DND-41 (cell line): Measurements from ENCODE around the gene ZNF709.

ENCODE experiments used
- EZH2 ChIP-seq: IDR thresholded peaks from 3 replicates; pipeline ENCODE4 v1.6.1; 2012; ENCODE audit warnings: borderline replicate concordance, low read depth, mild to moderate bottlenecking, moderate library complexity, low read length, inconsistent platforms; ENCODE audit not compliant: severe bottlenecking
- TF ChIP-seq, protein P1 (sequence below): IDR thresholded peaks from 2 replicates; pipeline ENCODE4 v1.5.1; 2012; ENCODE audit warnings: borderline replicate concordance, low read length, moderate library complexity, mild to moderate bottlenecking; ENCODE audit not compliant: poor library complexity, severe bottlenecking; ENCODE audit errors: extremely low read depth

- TF ChIP-seq, protein P1, sequence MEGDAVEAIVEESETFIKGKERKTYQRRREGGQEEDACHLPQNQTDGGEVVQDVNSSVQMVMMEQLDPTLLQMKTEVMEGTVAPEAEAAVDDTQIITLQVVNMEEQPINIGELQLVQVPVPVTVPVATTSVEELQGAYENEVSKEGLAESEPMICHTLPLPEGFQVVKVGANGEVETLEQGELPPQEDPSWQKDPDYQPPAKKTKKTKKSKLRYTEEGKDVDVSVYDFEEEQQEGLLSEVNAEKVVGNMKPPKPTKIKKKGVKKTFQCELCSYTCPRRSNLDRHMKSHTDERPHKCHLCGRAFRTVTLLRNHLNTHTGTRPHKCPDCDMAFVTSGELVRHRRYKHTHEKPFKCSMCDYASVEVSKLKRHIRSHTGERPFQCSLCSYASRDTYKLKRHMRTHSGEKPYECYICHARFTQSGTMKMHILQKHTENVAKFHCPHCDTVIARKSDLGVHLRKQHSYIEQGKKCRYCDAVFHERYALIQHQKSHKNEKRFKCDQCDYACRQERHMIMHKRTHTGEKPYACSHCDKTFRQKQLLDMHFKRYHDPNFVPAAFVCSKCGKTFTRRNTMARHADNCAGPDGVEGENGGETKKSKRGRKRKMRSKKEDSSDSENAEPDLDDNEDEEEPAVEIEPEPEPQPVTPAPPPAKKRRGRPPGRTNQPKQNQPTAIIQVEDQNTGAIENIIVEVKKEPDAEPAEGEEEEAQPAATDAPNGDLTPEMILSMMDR = no peak
- no peak for TF ChIP-seq EZH2
Observed at GRCh38 chr19:12482509-12482886, 2.1 kb downstream of the ZNF709 start.
